HG02763 (cell line): Measurements from ENCODE around the gene PIMREG.
"Not testable (repeated sequence)": the region's sequence is repeated elsewhere in the genome, so short reads cannot be mapped to it uniquely, and the experiment has no call there.

Source experiments
- ATAC-seq: cut with Tn5 transposase; IDR thresholded peaks from one replicate; pipeline ENCODE4 v1.9.1; 2021; ENCODE audit warnings: mild to moderate bottlenecking, moderate library complexity; ENCODE audit not compliant: unreplicated experiment

The PIMREG gene

DNA sequence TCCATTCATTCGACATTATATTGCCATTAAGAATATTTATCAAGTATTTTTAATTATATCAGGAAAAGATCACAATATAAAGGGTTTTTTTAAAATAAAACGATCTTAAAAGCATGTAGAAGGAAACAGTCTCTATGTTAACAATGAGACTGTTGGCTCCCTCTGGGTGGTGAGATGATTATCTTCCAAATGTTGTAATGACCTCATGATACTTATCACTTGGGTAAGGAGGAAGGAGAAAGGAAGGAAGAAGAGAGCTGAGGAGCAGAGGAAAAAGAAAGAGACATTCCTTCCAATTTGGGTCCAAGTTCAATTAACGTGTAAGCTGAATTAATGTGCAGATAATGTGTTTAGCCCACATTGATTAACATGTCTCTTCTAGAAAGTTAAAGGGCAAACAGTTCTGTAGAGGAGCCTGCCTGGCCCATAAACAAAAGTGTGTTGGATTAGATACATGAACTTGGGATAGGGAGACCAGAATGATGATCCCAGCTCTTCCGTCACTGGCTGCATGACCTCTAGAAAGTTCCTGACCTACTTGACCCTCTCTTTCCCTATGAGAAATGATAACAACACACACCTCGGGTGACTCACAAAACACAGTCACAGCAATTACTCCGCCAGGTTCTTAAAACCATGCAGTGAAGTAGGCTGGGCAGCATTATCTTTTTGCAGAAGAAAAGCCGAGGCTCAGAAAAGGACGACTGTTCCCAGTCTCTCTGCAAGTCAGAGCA lies 32.0 kb downstream of the PIMREG start:
- ATAC-seq, result no peak

GRCh38 chr17:6476810-6477179 lies 32.5 kb downstream of the PIMREG start:
- no peak for ATAC-seq

DNA sequence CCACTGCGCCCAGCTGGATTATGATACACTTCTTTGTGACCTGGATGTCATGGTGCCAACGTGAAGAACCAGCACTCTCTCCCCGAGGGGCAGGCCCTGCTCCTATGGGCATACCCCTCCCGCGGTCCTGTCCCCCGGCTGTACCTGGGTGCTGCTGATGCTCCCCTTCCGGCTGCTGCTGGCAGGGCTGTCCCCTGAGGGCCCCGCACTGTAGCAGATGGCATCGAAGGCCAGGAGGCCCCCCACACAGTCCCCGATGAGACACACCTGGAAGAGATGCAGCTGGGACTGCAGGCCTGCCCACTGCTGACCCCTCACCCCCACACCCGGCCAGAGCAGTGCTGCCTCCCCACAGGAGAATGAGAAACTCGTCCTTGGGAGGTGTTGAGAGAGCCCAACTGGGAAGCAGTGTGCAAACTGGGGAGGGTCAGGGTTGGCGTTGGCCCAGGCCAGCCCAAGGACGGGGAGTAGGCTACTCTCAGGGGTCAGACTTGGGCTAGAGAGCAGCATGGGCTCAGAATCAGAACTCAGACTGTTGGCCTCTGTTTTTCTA lies 33.7 kb downstream of the PIMREG start:
- ATAC-seq, result no peak

DNA sequence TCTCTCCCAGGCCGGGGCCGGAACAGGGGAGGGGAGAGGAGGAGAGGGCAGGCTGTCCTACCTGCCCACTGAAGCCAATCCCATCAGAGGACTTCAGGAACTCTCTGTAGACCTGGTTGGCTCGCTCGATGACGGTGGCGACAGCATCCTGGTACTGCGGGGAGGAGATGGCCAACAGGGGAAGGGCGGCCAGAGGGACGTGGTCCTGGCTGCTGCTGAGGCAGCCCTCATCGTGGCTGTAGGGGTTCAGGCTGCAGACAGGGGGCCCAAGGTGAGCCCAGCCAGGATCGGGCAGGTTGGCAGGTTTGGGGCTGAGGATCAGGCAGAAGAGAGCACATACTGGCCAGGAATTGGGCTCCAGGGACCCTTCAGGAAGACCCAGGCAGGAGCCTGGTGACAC lies 34.2 kb downstream of the PIMREG start:
- ATAC-seq, result no peak

DNA sequence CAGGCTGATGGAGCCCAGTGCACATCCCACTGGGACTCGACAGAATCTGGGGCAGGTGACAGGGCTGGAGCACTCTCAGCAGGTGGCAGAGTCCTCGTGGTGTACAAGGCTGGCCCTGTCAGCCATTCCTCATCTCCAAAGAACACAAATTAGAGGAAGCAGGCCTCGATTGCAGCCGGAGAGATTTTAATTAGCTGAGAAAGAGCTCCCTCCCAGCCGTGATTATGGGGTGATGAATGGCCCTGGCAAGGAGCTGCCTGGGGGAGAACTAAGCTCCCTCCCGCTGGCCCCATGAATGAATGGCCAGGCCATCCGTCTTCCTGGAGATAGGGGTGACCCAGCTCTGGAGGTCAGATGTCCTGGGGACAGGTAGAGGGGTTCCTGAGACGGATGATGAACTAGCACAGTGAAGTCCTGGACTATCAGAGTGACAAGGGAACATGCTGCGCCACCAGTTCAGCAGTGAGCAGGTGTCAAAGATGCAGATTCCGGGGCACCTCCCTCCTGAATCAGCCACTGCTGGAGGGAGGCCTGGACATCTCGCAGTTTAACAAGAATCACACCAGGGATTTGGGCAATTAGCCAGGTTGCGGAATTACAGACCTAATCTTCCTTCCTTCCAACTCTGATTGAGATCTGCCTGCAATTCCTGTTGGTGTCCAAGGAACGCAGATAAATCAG lies 35.5 kb downstream of the PIMREG start:
- ATAC-seq, result no peak

GRCh38 chr17:6480303-6480675 lies 36.0 kb downstream of the PIMREG start:
- ATAC-seq, result no peak

GRCh38 chr17:6482105-6482455 lies 37.8 kb downstream of the PIMREG start:
- ATAC-seq, result no peak

DNA sequence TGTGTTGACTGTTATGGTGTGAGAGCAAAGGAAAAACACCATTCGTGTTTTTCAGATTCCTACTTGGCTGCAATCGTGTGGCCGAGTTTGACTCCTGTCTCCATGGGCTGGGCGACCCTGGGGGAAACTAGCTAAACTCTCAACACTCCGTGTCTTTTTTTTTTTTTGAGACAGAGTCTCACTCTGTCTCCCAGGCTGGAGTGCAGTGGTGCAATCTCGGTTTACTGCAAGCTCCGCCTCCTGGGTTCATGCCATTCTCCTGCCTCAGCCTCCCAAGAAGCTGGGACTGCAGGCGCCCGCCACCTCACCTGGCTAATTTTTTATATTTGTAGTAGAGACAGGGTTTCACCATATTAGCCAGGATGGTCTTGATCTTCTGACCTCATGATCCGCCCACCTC lies 38.5 kb downstream of the PIMREG start:
- ATAC-seq, result not testable (repeated sequence)

- no peak for ATAC-seq
Observed at GRCh38 chr17:6483507-6483906, 39.3 kb downstream of the PIMREG start.

- ATAC-seq, result no peak
Observed at GRCh38 chr17:6485646-6486412, 41.6 kb downstream of the PIMREG start.

- ATAC-seq, result no peak
Observed at GRCh38 chr17:6487251-6488007, 43.2 kb downstream of the PIMREG start.

DNA sequence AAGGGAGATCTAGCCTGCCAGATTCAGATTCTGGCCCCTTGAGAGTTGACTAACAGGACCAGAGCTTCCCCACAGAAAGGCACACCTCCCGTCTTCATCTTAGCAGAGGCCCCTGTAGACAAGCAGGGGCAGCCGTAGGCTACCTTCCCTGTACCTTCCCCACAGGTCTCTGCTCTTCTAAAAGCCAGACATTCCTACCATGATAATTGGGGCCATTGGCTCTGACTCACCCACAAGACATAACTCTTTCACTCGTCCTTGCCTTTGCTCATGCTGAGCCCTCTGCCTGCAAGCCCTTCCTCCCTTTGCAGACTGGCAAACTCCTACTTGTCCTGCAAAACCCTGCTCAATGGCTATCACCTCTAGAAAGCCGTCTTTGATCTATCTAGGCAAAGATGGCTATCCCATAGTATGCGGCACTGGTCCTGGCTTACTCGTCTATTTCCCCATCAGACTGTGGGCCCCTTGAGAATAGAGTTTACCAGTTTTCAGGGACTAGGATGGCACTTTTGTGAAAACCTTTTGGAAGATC lies 43.8 kb downstream of the PIMREG start:
- no peak for ATAC-seq

GRCh38 chr17:6489016-6489550 lies 44.8 kb downstream of the PIMREG start:
- no peak for ATAC-seq

GRCh38 chr17:6491071-6491700 lies 46.9 kb downstream of the PIMREG start:
- no peak for ATAC-seq

DNA sequence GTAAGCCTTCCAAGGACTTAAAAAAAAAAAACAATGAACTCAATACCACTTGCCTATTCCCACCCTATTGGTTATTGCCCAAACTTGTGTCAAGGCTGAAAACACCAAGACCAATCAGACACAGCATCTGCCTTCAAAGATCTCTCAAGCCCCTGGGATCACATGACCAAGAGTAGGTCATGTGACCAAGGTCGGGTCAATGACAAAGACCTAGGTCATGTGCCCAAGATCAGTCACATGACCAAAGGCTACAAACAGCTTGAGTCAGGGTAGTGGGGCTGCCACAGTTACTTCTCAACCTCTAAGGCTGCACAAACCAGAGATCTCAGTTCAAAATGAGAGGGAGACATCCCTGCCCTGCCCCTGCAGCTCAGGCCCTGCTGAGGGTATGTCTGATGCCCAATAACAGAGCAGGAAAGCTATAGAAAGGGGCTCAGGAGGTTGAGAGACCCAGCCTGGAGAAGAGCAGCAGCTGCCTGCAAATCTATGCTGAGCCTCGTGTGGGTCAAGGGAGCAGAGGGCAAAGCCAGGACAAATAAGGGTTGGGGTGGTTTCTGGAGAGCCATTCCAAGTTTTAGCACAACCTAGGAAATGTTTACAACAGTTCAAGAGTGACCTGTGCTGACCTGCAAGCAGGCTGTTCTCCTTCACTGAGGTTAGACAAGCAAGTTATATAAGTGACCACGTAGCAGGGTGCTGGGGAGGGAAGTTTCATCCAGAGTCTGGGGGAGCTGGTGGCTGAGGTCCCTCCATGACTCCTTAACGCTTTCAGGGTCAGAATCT lies 48.8 kb downstream of the PIMREG start:
- ATAC-seq, result no peak

DNA sequence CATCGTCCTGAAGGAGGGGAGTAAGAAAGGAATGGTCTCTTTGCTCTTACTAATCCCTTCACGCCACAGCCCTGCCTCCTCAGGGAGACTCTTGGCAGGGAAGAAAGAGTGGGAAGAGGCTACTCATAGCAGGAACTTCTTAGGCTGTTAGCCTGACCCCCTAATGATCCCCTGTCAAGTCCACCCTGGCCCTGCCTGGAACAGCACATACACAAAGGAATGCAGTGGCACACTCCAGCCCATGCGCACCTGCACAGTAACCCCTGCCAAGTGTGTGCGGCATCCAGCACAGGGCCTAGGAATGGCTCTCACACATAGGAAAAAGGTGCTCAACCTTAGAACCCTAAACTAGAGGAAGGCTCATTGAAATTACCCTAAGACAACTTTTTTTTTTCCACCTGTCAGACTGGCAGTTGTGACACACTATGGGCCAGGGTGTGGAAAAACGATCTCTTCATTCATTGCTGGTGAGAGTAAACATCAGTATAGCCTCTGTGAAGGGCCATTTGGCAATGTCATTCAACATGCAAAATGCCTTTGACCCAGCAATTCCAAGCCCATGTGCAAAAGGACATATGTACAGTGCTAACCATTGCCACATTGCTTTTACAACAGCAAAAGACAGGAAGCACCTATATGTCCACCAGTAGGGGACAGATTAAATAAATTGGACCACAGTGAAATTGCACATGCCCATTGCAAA lies 50.1 kb downstream of the PIMREG start:
- ATAC-seq, result no peak

GRCh38 chr17:6495450-6496115 lies 51.3 kb downstream of the PIMREG start:
- no peak for ATAC-seq

DNA sequence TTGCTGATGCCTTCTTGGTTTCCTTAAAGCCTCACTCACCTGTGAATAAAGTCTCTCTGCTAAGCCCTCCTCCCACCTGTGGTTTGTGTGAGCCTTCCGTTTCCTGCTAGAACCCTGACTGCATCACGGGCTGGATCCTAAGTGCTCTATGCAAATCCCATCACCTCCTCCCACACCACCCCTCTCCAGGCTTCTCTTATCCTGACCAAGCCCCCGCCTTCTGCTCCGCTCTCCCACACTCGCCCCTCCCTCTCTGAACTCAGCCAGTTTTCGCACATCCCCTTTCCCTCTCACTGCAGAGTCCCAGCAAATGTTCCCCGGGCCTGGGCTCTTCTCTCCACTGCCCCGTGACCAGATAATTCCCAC lies 51.8 kb downstream of the PIMREG start:
- ATAC-seq, result no peak
